Measurements from ENCODE around the gene LSMEM2. TPM values are rescaled to one million over a fixed set of nuclear protein-coding genes. Genes with fewer than 3 reads are reported as not detected.

LSMEM2 gene
- total and polyA plus RNA-seq, 12 donors = 1.9 to 45.2 (median 31.7) TPM

GRCh38 chr3:50269460-50269859, 9.4 kb upstream of the LSMEM2 start:
- peak in 1 of 2 donors; percentile 20 for DNase-seq
- peaks cover 0 to 27% (median 2%) of the 10 kb centered on the region in 7 donors for H3K27me3 ChIP-seq
- H3K4me3 ChIP-seq = peak overlapping the region in 9 of 10 donors; percentile 14 to 71 (median 34)
- intact Hi-C loops (cut with DNase I) = loop anchor here in 1 of 10 donors (10.0 kb wide), 1 partner anchor 55 kb away; the partner anchor contains the start of genes HYAL2 and TUSC2
- 73 to 77% methylated on average over 4 of the region's 4 CpGs for WGBS, 2 donors
- H3K9me3 ChIP-seq = no peaks in the 10 kb centered on the region
- no peak for ATAC-seq
- H3K4me1 ChIP-seq = peaks cover 18 to 77% (median 62%) of the 10 kb centered on the region in 9 donors
- no peak for TF ChIP-seq CTCF (IDR thresholded peaks at IDR 0.05)
- H3K36me3 ChIP-seq = no peaks in the 10 kb centered on the region
- H3K27ac ChIP-seq = peak overlapping the region in 9 of 10 donors; percentile 45 to 98 (median 90)

- 87 to 88% methylated on average over 8 of the region's 8 CpGs for whole genome bisulfite sequencing, 2 donors
- peaks cover 13 to 77% (median 59%) of the 10 kb centered on the region in 9 donors for H3K4me1 ChIP-seq
- H3K4me3 ChIP-seq = peak overlapping the region in 4 of 10 donors; percentile 8 to 71 (median 54)
- no peaks in the 10 kb centered on the region for H3K36me3 ChIP-seq
- ATAC-seq (no peak), DNase-seq (no peak)
- H3K27ac ChIP-seq = peak overlapping the region in 6 of 10 donors; percentile 45 to 98 (median 95)
- intact Hi-C loops (cut with DNase I) = loop anchor here in 5 of 10 donors (2.0 to 10.0 kb wide), 8 partner anchors 41 to 148 kb away; partner anchors contain the start of genes HYAL2 (in 2 of the 5), GNAT1 (in 1 of the 5) and TUSC2 (in 1 of the 5)
- no peak for TF ChIP-seq CTCF (IDR thresholded peaks at IDR 0.05)
- no peaks in the 10 kb centered on the region for H3K9me3 ChIP-seq
- peaks cover 0 to 33% (median 6%) of the 10 kb centered on the region in 7 donors for H3K27me3 ChIP-seq
Measured at GRCh38 chr3:50269977-50270413, 8.9 kb upstream of the LSMEM2 start.

GRCh38 chr3:50270422-50271224, 8.3 kb upstream of the LSMEM2 start:
- 84 to 85% methylated on average over 19 of the region's 19 CpGs for whole genome bisulfite sequencing, 2 donors

More at GRCh38 chr3:50270422-50271224, 8.3 kb upstream of the LSMEM2 start:
- no peak for ATAC-seq
- intact Hi-C loops (cut with DNase I) = loop anchor here in 5 of 10 donors (1.0 to 10.0 kb wide), 8 partner anchors 42 to 148 kb away; partner anchors contain the start of genes GNAT1 (in 1 of the 5) and HYAL2 (in 1 of the 5)
- Histone ChIP-seq H3K36me3 (no peaks in the 10 kb centered on the region), H3K27me3 (peaks cover 0 to 39% (median 10%) of the 10 kb centered on the region in 7 donors), H3K4me3 (no peak overlapping the region), H3K4me1 (peaks cover 8 to 76% (median 55%) of the 10 kb centered on the region in 9 donors), H3K27ac (peak overlapping the region in 3 of 10 donors; percentile 81 to 96 (median 94)), H3K9me3 (no peaks in the 10 kb centered on the region)
- DNase-seq = peak in 1 of 2 donors; percentile 21
- TF ChIP-seq CTCF (IDR thresholded peaks at IDR 0.05) = no peak

Data from heart right ventricle (tissue), 16 donors.